Left cardiac atrium (tissue), 4 donors: ENCODE results near the gene JOSD1. TPM values are rescaled to one million over a fixed set of nuclear protein-coding genes. Genes with fewer than 3 reads are reported as not detected.

ENCODE experiments used
- ATAC-seq, 2 donors: fragments of 200-7000 bp; cut with Tn5 transposase; one replicate each; pipeline ENCODE4 v1.9.1; 2020; ENCODE audit warnings: mild to moderate bottlenecking in 2 of 2, moderate library complexity in 2 of 2
- DNase-seq: peaks from one replicate; pipeline ENCODE4 v3.0.0-alpha.2; 2020
- intact Hi-C, 2 donors: fragments of 100-400 bp; cut with DNase I; formaldehyde crosslinking; loops; one replicate each; pipeline versions ENCODE4 v1.14.1 to v1.15.1; 2022 to 2023
- total RNA-seq, 2 donors: library from RNA; stranded (reverse); fragmentation: NEBNext Ultra II Directional; extraction: Animal tissue kit (Norgen Biotek cat#: 25700); gene quantifications; one replicate each; pipeline ENCODE4 v1.2.1, GENCODE V29; 2021
- donor health status: DM: no; HTN: yes; CAD: no.
- donor health status: DM: no; HTN: yes; CAD: no; lungs with severe emphysema.
- donor health status: DM: yes; HTN: yes; CAD: no.
- donor health status: Dilated cardiomyopathy.

JOSD1 gene
- total RNA-seq, 2 donors from 2014 or later = 22.7 to 33.2 TPM

DNA sequence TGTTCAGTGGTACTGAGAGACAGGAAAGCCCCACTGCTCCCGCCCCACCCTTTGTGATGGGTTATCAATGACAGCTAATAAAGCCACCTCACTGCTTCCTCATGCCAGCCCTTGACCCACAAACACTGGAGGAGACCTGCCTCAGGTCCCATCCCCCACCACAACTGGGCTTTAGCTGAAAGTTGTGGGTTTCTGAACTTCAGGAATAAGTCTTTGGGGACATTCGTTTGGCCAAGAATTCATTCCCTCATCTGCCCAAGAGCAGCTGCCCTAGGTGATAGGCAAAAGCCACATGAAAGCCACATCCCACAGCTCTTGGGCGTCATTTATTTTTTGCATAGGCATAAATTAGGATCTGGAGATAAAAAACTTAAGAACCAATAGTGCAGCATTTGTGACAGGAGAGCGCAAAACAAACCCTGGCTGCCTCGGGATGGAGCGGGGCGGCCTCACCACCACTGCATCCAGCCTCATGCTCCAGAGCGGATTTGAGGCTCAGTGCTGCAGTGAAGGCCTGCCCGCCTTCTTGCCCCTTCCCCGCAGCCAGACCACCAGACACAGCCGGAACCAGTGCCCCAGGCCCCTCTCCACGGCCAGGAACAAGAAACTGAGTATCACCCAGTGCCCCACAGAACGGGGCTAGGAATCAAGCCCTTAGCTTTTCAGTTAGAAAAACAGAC lies 33.8 kb upstream of the JOSD1 start:
- intact Hi-C loops = no loop called here
- ATAC-seq = no peak
- peak; percentile 20 for DNase-seq

DNA sequence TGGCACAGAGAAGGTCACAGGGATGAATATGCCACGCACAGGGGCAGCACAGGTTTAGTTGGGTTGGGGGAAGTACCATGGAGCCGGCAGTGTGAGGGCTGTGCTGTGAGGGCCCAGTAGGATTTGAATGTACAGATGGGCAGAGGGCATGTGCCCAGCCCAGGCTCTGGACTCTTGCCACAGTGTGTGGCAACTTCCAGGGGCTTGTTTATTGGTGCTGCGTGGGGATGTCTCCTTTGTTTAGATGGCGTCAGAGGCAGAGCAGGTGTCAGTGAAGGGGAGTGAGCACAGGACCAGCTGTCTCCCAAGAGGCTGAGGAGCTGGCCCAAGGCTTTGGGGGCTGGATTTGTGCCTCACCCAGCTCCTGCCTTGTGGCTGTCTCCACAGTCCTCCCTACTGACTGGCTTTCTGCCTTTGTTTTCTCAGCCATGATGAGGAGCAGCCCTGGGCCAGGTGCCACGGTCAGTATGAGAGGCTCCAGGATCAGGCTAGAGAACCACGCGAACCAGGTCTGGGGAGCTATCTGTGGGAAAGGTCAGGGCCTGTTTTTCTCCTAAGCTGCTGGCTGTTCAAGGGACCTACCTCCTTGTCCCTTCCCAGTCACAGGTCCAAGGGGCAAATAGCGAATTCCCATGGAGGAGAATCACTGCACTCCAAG lies 33.1 kb upstream of the JOSD1 start:
- ATAC-seq (peak; percentile 35 to 68), DNase-seq (peak; percentile 51)
- intact Hi-C loops = no loop called here

DNA sequence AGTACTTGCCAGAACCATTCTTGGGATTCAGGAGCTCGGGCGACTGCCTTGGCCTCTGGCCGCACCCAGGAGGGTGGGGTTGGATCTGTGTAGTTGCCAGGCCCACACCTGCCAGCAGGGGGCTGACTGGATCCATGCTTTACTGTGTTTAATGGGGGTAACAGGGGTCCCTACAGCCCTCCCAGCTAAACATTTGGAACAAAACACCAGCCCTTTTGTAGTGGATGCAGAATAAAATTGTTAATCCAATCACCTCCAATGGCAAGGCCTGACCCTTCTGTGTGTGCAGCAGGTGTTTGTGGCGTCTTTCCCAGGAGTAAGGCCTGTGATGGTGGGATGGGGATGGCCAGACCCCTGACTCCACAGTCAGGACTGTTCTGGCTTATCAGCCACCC lies 32.6 kb upstream of the JOSD1 start:
- ATAC-seq = peak; percentile 35 to 54
- intact Hi-C loops = no loop called here
- DNase-seq = no peak

DNA sequence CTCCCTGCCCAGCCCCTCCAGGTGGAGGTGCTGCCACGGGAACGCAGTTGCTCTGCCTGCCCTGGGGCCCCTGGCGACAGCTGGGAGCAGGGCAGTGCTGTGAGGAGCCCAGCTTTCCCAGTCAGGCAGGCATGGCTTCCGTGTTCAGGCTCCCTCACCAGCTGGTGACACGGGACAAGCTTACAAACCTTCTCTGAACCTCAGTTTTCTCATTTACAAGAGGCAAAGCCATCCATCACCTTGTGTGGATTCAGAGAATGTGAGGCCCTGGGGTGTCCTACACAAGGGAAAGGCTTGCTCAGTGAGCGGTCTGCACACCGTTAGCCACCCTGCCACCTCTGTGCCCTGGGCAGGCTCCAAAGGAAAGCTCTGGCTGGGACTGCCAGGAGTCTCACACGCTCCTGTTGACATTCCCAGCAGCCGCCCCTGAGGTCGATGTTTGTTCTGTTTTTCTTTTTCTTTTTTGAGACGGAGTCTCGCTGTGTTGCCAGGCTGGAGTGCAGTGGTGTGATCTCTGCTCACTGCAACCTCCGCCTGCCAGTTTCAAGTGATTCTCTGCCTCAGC lies 31.6 kb upstream of the JOSD1 start:
- ATAC-seq = no peak
- intact Hi-C loops = no loop called here
- no peak for DNase-seq

DNA sequence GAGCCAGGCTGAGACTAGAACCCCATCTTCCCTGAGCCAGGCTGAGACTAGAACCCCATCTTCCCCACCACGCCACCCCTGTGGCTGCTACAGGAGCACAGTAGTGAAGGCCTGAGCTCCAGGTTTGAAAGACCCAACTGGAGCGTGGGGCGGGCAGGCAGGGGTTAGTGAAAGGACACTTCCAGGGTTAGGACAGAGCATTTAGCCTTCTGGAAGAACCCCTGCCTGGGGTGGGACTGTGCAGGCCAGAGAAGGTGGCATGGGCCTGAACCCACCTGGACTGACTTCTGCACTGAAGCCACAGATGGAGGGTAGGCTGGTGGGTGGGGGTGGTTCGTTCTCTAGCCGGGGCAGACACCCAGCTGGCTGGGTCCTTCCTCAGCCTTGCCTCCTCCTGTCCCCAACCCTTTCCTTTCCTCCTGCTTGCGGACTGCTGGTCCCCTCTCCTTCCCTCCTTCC lies 31.0 kb upstream of the JOSD1 start:
- intact Hi-C loops = no loop called here
- ATAC-seq (no peak), DNase-seq (no peak)

- no peak for ATAC-seq
- intact Hi-C loops = no loop called here
- DNase-seq = no peak
These were observed 29.7 kb upstream of the JOSD1 start for GRCh38 chr22:38730411-38730871.

DNA sequence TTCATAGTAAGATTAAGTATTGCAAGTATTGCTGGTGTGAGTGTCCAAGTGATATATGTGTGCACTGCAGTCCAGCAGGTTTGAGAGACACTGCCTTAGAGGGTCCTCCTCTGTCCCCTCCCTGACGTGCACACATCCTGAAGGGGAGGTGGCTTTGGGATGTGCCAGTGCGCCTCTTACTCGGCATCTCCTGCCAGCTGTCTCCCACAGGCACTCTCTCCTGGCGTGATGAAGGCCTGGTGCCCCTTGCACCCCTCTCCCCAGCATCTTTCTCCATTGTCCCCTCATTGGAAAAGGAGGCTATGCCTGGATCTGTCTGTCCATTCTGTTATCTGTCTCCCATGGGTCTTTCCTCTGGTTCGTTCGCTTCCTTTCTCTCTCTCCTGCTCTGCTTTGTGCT lies 29.2 kb upstream of the JOSD1 start:
- DNase-seq (no peak), ATAC-seq (no peak)
- intact Hi-C loops = no loop called here

- no peak for ATAC-seq
- intact Hi-C loops = no loop called here
These were observed 28.4 kb upstream of the JOSD1 start for GRCh38 chr22:38728871-38729796.

GRCh38 chr22:38727530-38728451 lies 27.0 kb upstream of the JOSD1 start:
- ATAC-seq = no peak
- DNase-seq = no peak
- intact Hi-C loops = no loop called here

More at GRCh38 chr22:38728871-38729796, 28.4 kb upstream of the JOSD1 start:
- DNase-seq = no peak

DNA sequence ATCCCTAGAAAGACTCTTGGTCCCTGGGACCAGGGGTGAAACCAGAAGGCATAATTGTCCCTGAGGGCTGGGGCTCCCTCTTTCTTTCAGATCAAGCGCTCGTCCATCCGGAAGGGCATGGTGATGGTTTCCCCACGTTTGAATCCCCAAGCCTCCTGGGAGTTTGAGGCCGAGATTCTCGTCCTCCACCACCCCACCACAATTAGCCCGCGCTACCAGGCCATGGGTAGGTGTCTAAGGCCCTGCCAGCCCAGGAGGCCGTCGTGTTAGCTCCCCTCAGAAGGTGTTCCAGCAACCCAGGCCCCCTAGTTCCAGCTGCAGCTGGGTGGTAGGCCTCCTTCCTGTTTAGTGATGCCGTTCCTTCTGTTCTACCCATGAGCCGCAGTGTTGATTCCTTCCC lies 26.4 kb upstream of the JOSD1 start:
- DNase-seq (no peak), ATAC-seq (no peak)
- intact Hi-C loops = no loop called here

DNA sequence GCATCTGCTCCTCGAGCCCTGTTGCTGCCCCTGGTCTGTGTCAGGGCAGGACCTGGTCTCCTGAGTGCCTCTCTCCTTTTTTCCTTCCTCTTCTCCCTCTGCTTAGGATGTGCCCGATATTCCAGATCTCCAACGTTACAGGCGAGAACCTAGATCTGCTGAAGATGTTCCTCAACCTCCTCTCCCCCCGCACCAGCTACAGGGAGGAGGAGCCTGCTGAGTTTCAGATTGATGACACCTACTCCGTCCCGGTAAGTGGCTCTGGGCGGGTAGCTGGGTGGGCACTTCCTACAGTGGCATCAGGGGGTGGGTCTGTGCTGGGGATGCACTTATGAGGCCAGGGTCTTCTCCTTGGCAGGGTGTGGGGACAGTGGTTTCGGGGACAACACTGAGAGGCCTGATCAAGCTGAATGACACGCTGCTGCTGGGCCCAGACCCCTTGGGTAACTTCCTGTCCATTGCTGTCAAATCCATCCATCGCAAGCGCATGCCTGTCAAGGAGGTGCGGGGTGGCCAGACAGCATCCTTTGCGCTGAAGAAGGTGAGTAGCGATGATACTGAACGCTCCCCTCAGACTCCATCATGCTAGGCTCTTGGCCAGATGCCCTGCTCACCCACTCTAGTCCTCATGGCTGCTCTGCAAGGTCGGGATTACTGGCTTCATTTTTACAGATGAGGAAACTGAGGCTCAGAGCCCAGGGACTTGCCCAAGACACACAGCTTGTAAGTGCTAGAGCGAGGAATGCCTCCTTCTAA lies 25.3 kb upstream of the JOSD1 start:
- DNase-seq (no peak), ATAC-seq (no peak)
- intact Hi-C loops = no loop called here

- ATAC-seq (peak in 1 of 2 donors; percentile 25), DNase-seq (no peak)
- intact Hi-C loops = no loop called here
These were observed 24.3 kb upstream of the JOSD1 start for GRCh38 chr22:38724926-38725571.

DNA sequence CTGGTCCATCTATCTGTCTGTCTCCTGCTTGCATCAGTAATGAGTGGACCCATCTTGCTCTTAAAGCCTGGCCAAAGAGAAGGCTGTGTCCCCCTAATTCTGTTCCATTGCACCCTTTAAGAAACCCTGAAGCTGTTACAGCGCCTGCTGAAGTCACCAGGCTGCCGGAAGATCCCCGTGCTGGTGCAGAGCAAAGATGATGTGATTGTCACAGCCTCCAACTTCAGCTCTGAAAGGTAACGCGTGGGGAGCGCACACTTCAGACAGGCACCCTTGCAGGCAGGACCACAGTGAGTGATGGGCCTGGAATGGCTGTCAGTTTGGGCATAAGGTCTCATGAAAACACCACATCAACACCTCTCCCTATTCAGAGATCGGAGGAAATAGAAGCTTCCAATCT lies 23.4 kb upstream of the JOSD1 start:
- no peak for ATAC-seq
- intact Hi-C loops = no loop called here
- no peak for DNase-seq

DNA sequence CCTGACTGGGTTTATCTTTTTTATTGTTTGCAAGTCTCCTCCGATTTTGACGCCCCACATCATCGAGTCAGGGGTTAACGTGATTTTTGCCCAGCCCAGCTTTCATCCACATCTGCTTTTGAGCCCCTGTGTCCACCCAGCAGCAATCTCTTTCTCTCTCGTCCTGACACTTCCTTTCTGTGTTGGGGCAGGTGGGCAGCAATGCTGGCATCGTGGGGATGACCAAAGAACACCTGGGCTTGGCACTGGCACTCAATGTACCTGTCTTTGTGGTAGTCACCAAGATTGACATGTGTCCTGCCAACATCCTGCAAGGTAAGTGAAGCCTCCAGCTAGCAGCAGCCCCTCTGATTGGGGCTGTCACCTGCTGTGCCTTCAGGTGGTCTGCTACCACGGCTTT lies 20.8 kb upstream of the JOSD1 start:
- ATAC-seq = no peak
- DNase-seq = no peak
- intact Hi-C loops = no loop called here

GRCh38 chr22:38720350-38720749 lies 19.6 kb upstream of the JOSD1 start:
- ATAC-seq = no peak
- intact Hi-C loops = no loop called here
- DNase-seq = no peak

DNA sequence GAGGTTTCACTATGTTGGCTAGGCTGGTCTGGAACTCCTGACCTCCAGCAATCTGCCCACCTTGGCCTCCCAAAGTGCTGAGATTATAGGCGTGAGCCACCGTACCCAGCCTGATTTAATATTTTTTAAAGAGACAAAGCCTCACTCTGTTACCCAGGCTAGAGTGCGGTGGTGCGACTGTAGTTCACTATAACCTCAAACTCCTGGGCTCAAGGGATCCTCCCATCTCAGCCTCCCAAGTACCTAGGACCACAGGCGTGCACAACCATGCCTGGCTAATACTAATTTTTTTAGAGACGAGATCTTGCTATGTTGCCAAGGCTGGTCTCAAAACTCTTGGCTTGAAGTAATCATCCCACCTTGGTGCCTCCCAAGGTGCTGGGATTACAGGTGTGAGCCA lies 18.5 kb upstream of the JOSD1 start:
- intact Hi-C loops = no loop called here
- DNase-seq (no peak), ATAC-seq (no peak)

DNA sequence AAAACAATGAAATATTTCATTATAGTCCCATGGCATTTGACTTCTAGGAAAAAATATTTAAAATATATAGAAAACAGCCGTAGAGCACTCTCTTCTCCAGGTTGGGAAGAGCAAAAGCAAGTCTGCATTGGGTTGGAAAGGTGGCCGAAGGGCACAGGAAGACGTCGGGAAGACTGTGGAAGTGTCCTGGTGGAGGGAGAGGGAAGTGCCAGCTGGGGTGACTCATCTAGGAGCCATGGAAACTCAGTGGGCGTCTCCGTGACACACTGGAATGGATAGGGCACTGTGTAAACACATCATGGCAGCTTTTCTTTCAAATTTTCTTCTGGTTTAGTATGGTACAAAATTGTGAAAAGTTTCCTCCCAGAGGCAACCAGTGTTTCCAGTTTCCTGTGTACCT lies 17.7 kb upstream of the JOSD1 start:
- DNase-seq (peak; percentile 74), ATAC-seq (peak; percentile 86 to 95)
- intact Hi-C loops = no loop called here
